Ovary (tissue), 9 donors: ENCODE measurements around the gene PDE4D. TPM values are rescaled to one million over a fixed set of nuclear protein-coding genes. Genes with fewer than 3 reads are reported as not detected.

Experiments
- DNase-seq, 5 donors: peaks; one replicate each; pipeline ENCODE4 v3.0.0-alpha.2; 2019 to 2020
- H3K27ac ChIP-seq, 2 donors: fragments of 200-600 bp; one replicate each; pipeline versions ENCODE4 v1.5.1 to v1.8.0; 2019 to 2022
- H3K27me3 ChIP-seq: fragments of 200-600 bp; one replicate; pipeline ENCODE4 v1.8.0; 2022
- H3K36me3 ChIP-seq: fragments of 200-600 bp; sonication (generic); one replicate; pipeline ENCODE4 v1.5.1; 2019
- H3K4me1 ChIP-seq: one replicate; pipeline ENCODE4 v1.8.1; 2013; ENCODE audit warnings: mild to moderate bottlenecking, moderate library complexity; ENCODE audit not compliant: insufficient read depth
- H3K4me3 ChIP-seq: fragments of 200-600 bp; sonication (generic); one replicate; pipeline ENCODE4 v1.5.1; 2017
- H3K9me3 ChIP-seq, 2 donors: fragments of 200-600 bp in 1 of 2; sonication (generic) in 1 of 2; one replicate each; pipeline versions ENCODE4 v1.5.1 to v1.8.1; 2013 to 2019; ENCODE audit warnings: mild to moderate bottlenecking in 1 of 2, moderate library complexity in 1 of 2
- CTCF ChIP-seq, 3 donors: fragments of 450-650 bp in 2 of 3; fragments of 200-600 bp in 1 of 3; IDR thresholded peaks; one replicate each; pipeline versions ENCODE4 v1.5.1 to v1.8.0; 2016 to 2022; ENCODE audit warnings: antibody characterized with exemption in 3 of 3, mild to moderate bottlenecking in 1 of 3
- EP300 ChIP-seq: sonication (generic); formaldehyde crosslinking; IDR thresholded peaks from one replicate; pipeline ENCODE4 v1.6.1; 2017; ENCODE audit warnings: antibody characterized with exemption
- POLR2A ChIP-seq: fragments of 450-650 bp; IDR thresholded peaks from one replicate; pipeline ENCODE4 v1.6.1; 2017; ENCODE audit warnings: antibody characterized with exemption, mild to moderate bottlenecking, moderate library complexity
- WGBS, 3 donors: extraction: QIAGEN DNeasy Blood & Tissue Kit in 1 of 3; methylation state at CpG; one replicate each; pipeline versions ENCODE4 v1.1.5 to v1.1.7; 2013 to 2017; 5-methylcytosine and 5-hydroxymethylcytosine counted together
- intact Hi-C, 4 donors: fragments of 100-400 bp; cut with DNase I; formaldehyde crosslinking; loops; one replicate each; pipeline versions ENCODE4 v1.11.0 to v1.15.1; 2022 to 2023
- polyA plus RNA-seq, 2 donors: library from polyadenylated mRNA; stranded (reverse); fragments of 200-250 nt in 1 of 2; fragments of 350-450 nt in 1 of 2; fragmentation: Illumina TruSeq in 1 of 2; extraction: RNeasy Lipid Tissue Mini Kit (QIAGEN cat#74804) in 1 of 2; gene quantifications; one replicate each; pipeline ENCODE4 v1.2.3, GENCODE V29; 2013 to 2014
- total RNA-seq, 7 donors: library from RNA; depleted of rRNA in 2 of 7; stranded (reverse); fragments of >200 nt in 2 of 7; fragmentation: NEBNext Ultra II Directional in 3 of 7; extraction: Animal tissue kit (Norgen Biotek cat#: 25700) in 3 of 7; gene quantifications; one replicate each; pipeline versions ENCODE4 v1.1.0 to v1.2.4, GENCODE V29; 2016 to 2023
- donor health status: DM: no; HTN: no; CAD: no; lungs with moderate emphysema.
- donor health status: DM: no; HTN: no; CAD: no.
- donor health status: Bipolar disorder and iron deficiency.
- donor health status: DM: yes; HTN: yes; CAD: no.
- donor health status: DM: no; HTN: no; CAD: no.
- donor health status: DM: yes; HTN: yes; CAD: no.

The PDE4D gene
- total and polyA plus RNA-seq, 9 donors = 1.3 to 67.6 (median 8.4) TPM

- no peaks in the 10 kb centered on the region for H3K4me1 ChIP-seq
- intact Hi-C loops = no loop called here
- no peak for DNase-seq
- H3K36me3 ChIP-seq = no peaks in the 10 kb centered on the region
- H3K4me3 ChIP-seq = no peak overlapping the region
- H3K27me3 ChIP-seq = no peaks in the 10 kb centered on the region
- H3K9me3 ChIP-seq = no peaks in the 10 kb centered on the region
- TF ChIP-seq EP300 (no peak), POLR2A (no peak), CTCF (IDR thresholded peaks at IDR 0.05) (no peak)
- no peak overlapping the region for H3K27ac ChIP-seq
- 88 to 92% (median 91%) methylated on average over 10 of the region's 10 CpGs for WGBS, 3 donors
Observed at GRCh38 chr5:58938563-58939424, 954.7 kb downstream of the PDE4D start.

GRCh38 chr5:58937031-58937681 is 956.4 kb downstream of the PDE4D start:
- no peaks in the 10 kb centered on the region for H3K27me3 ChIP-seq
- no peaks in the 10 kb centered on the region for H3K4me1 ChIP-seq
- intact Hi-C loops = no loop called here
- H3K4me3 ChIP-seq = no peak overlapping the region
- H3K27ac ChIP-seq = no peak overlapping the region
- H3K36me3 ChIP-seq = no peaks in the 10 kb centered on the region
- no peak for TF ChIP-seq CTCF (IDR thresholded peaks at IDR 0.05)
- no peak for TF ChIP-seq EP300
- no peak for TF ChIP-seq POLR2A
- no peak for DNase-seq
- WGBS, 3 donors = 86 to 92% (median 88%) methylated on average over 12 to 17 of the region's 19 CpGs
- no peaks in the 10 kb centered on the region for H3K9me3 ChIP-seq

- H3K27me3 ChIP-seq = no peaks in the 10 kb centered on the region
- H3K4me3 ChIP-seq = no peak overlapping the region
- no peaks in the 10 kb centered on the region for H3K4me1 ChIP-seq
- TF ChIP-seq CTCF (IDR thresholded peaks at IDR 0.05) (no peak), POLR2A (no peak), EP300 (no peak)
- no peak overlapping the region for H3K27ac ChIP-seq
- intact Hi-C loops = no loop called here
- H3K9me3 ChIP-seq = no peaks in the 10 kb centered on the region
- no peak for DNase-seq
- H3K36me3 ChIP-seq = no peaks in the 10 kb centered on the region
- 52 to 85% (median 67%) methylated on average over 3 of the region's 3 CpGs for WGBS, 3 donors
Observed at GRCh38 chr5:58934629-58935097, 958.9 kb downstream of the PDE4D start.

DNA sequence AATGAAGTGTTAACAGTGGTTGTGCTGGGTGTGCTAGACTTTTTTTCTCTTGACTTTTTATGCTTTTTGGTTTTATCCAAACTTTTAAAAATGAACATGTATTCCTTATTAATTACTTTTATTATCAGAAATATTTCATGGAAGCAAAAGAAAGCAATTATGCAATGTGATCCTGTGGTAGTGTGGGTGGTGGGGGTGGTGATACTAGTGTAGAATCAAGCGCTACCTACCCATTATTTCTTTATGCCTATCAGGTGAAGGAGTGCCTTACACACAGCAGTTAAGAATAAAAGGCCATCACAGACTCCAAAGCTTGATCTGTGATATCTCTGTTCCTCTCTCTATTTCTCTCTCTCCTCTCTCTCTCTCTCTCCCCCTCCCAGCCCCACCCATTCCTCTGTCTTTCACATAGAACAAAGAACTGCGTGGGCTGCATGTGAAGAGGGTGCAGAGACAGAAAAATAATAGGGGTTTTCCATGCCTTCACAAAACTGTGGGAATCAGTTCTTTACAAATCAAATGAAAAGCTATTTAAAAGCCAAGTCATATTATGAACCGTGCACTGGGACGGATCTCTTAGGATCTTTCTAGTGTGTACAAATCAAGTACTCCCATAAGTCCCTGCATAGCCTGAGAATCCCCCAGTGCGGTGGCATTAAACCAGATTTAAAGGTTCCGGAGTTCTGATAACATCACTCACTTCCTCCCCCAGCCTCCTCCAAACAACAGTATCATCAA is 959.5 kb downstream of the PDE4D start:
- Histone ChIP-seq H3K27ac (no peak overlapping the region), H3K4me1 (no peaks in the 10 kb centered on the region), H3K27me3 (no peaks in the 10 kb centered on the region), H3K9me3 (no peaks in the 10 kb centered on the region), H3K4me3 (no peak overlapping the region), H3K36me3 (no peaks in the 10 kb centered on the region)
- intact Hi-C loops = no loop called here
- no peak for DNase-seq
- TF ChIP-seq EP300 = no peak
- TF ChIP-seq POLR2A = no peak
- TF ChIP-seq CTCF (IDR thresholded peaks at IDR 0.05) = no peak
- 55 to 64% (median 61%) methylated on average over 6 of the region's 6 CpGs for WGBS, 3 donors
